GM21737 (cell line): ENCODE results near the gene SLC10A6.

ENCODE experiments used
- ATAC-seq: cut with Tn5 transposase; IDR thresholded peaks from one replicate; pipeline ENCODE4 v1.9.1; 2021; ENCODE audit warnings: mild to moderate bottlenecking, moderate library complexity; ENCODE audit not compliant: unreplicated experiment

SLC10A6 gene

DNA sequence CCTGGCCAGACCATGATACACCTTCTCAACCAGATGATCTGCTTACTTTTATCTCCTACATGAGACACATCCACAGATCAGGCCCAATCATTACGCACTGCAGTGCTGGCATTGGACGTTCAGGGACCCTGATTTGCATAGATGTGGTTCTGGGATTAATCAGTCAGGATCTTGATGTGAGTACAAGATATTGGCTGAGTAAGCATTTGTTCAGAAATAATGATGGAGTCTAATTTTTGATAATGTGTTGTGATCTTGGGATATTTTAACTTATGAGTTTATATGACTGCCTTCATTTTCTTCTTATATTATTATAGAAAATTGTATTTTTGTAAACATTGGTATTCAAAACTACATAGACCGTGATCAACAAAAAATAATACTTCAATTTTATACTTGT lies 39.4 kb downstream of the SLC10A6 start:
- ATAC-seq: no peak

DNA sequence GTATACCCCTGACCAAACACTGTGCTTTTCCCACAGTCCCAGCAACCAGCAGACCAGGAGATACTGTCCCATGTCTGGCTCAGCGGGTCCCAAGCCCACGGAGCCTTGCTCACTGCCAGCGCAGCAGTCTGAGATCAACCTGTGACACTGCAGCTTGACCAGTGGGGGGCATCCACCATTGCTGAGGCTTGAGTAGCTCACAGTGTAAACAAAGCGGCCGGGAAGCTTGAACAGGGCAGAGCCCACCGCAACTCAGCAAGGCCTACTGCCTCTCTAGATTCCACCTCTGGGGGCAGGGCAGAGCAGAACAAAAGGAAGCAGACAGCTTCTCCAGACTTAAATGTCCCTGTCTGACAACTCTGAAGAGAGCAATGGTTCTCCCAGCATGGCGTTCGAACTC lies 58.1 kb downstream of the SLC10A6 start:
- no peak for ATAC-seq

DNA sequence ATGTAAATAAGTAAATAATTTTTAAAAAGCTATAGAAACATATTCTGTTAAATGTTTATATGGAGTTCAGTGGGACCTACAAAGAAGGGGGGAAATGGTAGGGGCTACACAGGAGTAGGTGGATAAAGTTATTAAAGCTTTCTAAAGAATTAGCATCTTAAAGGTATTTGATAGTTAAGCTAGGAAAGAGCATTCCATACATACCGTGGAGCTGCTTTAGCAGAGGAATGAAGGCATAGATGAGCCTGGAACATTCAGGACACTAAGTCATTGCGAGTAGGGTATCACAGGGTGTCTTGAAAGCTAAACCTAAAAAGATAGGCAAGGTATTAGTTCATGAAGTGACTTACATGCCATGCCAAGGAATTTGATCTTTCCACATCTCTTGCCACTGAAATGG lies 60.4 kb downstream of the SLC10A6 start:
- ATAC-seq: no peak

DNA sequence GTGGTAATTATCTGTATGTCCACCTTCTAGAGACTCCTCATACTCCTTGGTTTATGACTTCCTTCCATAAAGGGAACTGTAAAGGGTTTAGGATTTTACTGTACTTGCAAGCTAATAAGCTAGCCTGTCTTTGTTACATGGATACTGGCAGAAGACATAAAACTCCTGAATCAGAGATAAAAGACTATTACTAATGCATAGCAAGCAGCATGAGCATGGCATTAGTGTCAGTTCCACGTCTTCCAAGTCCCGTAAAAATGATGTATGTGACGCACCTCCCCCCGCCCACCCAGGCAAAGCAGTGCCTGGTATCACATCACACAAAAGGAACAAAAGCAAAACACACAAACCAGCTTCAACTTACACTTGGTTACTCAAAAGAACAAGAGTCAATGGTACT lies 71.0 kb downstream of the SLC10A6 start:
- no peak for ATAC-seq

DNA sequence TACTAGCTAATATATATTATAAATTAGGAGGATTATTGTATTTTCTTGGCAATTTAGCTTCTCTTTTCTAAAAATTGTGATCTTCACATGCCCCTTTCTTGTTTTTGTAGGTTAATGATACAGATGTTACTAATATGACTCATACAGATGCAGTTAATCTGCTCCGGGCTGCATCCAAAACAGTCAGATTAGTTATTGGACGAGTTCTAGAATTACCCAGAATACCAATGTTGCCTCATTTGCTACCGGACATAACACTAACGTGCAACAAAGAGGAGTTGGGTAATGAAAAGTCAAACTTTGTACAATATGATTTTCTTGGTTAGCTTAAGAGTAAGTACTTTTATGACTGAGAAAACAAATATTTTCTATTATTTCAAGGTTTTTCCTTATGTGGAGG lies 74.1 kb downstream of the SLC10A6 start:
- ATAC-seq: no peak
